ENCODE data around the gene USP20. TPM values are rescaled to one million over a fixed set of nuclear protein-coding genes. Genes with fewer than 3 reads are reported as not detected.

The USP20 gene
- total RNA-seq, 6 experiments from 2014 or later: 24.1 to 35.4 (median 26.2) TPM

- H3K4me3 Mint-ChIP-seq: no peak overlapping the region
- no peaks in the 10 kb centered on the region for H3K9me3 Mint-ChIP-seq
- H3K4me1 Mint-ChIP-seq (ENCODE audit: low read depth): peaks cover 8% of the 10 kb centered on the region; the same call in 1 of the 2 replicates
- H3K36me3 Mint-ChIP-seq (ENCODE audit: low read depth): peaks cover 28% of the 10 kb centered on the region
- peaks cover 7% of the 10 kb centered on the region for H3K27me3 Mint-ChIP-seq (ENCODE audit: insufficient read depth)
- no peak overlapping the region for H3K27ac Mint-ChIP-seq
- TF ChIP-seq, protein P1, sequence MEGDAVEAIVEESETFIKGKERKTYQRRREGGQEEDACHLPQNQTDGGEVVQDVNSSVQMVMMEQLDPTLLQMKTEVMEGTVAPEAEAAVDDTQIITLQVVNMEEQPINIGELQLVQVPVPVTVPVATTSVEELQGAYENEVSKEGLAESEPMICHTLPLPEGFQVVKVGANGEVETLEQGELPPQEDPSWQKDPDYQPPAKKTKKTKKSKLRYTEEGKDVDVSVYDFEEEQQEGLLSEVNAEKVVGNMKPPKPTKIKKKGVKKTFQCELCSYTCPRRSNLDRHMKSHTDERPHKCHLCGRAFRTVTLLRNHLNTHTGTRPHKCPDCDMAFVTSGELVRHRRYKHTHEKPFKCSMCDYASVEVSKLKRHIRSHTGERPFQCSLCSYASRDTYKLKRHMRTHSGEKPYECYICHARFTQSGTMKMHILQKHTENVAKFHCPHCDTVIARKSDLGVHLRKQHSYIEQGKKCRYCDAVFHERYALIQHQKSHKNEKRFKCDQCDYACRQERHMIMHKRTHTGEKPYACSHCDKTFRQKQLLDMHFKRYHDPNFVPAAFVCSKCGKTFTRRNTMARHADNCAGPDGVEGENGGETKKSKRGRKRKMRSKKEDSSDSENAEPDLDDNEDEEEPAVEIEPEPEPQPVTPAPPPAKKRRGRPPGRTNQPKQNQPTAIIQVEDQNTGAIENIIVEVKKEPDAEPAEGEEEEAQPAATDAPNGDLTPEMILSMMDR (IDR thresholded peaks at IDR 0.05): no peak
- no peak for DNase-seq
Observed at GRCh38 chr9:129810116-129810515, 25.1 kb upstream of the USP20 start.

- TF ChIP-seq, protein P1 (IDR thresholded peaks at IDR 0.05): no peak
- H3K4me3 Mint-ChIP-seq: no peak overlapping the region
- H3K36me3 Mint-ChIP-seq (ENCODE audit: low read depth): peaks cover 31% of the 10 kb centered on the region
- peaks cover 7% of the 10 kb centered on the region for H3K27me3 Mint-ChIP-seq (ENCODE audit: insufficient read depth)
- H3K9me3 Mint-ChIP-seq: no peaks in the 10 kb centered on the region
- peaks cover 7% of the 10 kb centered on the region; the same call in 1 of the 2 replicates for H3K4me1 Mint-ChIP-seq (ENCODE audit: low read depth)
- H3K27ac Mint-ChIP-seq: no peak overlapping the region
- no peak for DNase-seq
Observed at GRCh38 chr9:129810788-129811187, 24.5 kb upstream of the USP20 start.

DNA sequence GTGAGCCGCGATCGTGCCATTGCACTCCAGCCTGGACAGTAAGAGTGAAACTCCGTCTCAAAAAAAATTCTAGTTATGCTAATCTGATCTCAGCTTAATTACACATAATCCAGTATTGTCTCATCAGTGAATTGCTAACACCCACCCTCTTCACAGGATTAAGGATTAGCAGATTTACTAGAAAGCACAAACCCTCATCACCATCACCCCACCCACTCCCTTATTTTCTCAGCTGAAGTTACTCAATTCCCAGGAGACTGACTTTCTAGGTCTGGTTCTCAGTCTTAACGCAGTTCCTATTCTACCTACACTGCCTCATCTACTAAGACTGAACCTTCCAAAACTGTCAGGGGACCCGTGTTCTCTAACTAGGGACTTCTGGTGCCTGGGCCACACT lies 23.3 kb upstream of the USP20 start:
- TF ChIP-seq, protein P1 (IDR thresholded peaks at IDR 0.05): no peak
- H3K9me3 Mint-ChIP-seq: no peaks in the 10 kb centered on the region
- DNase-seq: no peak
- peaks cover 32% of the 10 kb centered on the region; the same call in 1 of the 2 replicates for H3K36me3 Mint-ChIP-seq (ENCODE audit: low read depth)
- H3K27ac Mint-ChIP-seq: no peak overlapping the region
- no peak overlapping the region for H3K4me3 Mint-ChIP-seq
- peaks cover 7% of the 10 kb centered on the region for H3K27me3 Mint-ChIP-seq (ENCODE audit: insufficient read depth)
- H3K4me1 Mint-ChIP-seq (ENCODE audit: low read depth): no peaks in the 10 kb centered on the region

GRCh38 chr9:129812385-129812784 lies 22.9 kb upstream of the USP20 start:
- DNase-seq: no peak
- Mint-ChIP-seq H3K4me3 (no peak overlapping the region), H3K4me1 (ENCODE audit: low read depth) (no peaks in the 10 kb centered on the region), H3K9me3 (no peaks in the 10 kb centered on the region), H3K27me3 (ENCODE audit: insufficient read depth) (peaks cover 7% of the 10 kb centered on the region), H3K27ac (no peak overlapping the region), H3K36me3 (ENCODE audit: low read depth) (peaks cover 27% of the 10 kb centered on the region; the same call in 1 of the 2 replicates)
- TF ChIP-seq, protein P1 (IDR thresholded peaks at IDR 0.05): no peak

DNA sequence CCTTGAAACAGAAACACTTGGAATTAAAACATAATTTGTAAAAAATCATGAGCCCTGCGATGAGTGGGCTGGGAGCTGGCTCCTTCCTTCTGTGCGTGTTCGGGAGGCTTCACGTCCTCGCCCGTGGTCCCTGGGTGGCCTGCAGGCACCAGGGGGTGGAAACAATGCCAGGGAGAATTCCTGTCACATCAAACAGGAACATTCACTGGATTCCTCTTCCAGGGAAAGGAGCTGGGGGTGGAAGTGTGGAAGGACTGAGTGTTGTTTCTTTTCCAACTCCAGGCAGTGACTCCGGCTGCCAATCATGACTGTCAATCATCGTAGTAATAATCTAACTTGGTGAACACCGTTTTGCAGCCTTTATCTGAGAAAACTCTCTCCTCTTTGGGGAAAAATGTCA lies 21.6 kb upstream of the USP20 start:
- TF ChIP-seq, protein P1 (IDR thresholded peaks at IDR 0.05): no peak
- Mint-ChIP-seq H3K27me3 (ENCODE audit: insufficient read depth) (peaks cover 7% of the 10 kb centered on the region), H3K27ac (no peak overlapping the region), H3K4me1 (ENCODE audit: low read depth) (no peaks in the 10 kb centered on the region), H3K4me3 (no peak overlapping the region), H3K9me3 (no peaks in the 10 kb centered on the region), H3K36me3 (ENCODE audit: low read depth) (peaks cover 30% of the 10 kb centered on the region; the same call in 1 of the 2 replicates)
- no peak for DNase-seq

All from HFFc6 (cell line).